Fibroblast of lung (primary cell): ENCODE results near the gene HOXC10. TPM values are rescaled to one million over a fixed set of nuclear protein-coding genes. Genes with fewer than 3 reads are reported as not detected.

Source experiments
- DNase-seq, 2 donors: peaks; one replicate each; pipeline versions ENCODE4 v3.0.0 to v3.0.0-alpha.2; 2010; ENCODE audit warnings: low read depth in 2 of 2
- H2AFZ ChIP-seq: 2 replicates; pipeline ENCODE4 v1.5.1; 2012; ENCODE audit warnings: low read length, control low read depth, inconsistent platforms
- H3K27ac ChIP-seq: 2 replicates; pipeline ENCODE4 v1.5.1; 2011; ENCODE audit warnings: low read length, control low read depth; ENCODE audit not compliant: insufficient read depth
- H3K27me3 ChIP-seq: 2 replicates; pipeline ENCODE4 v1.5.1; 2011; ENCODE audit warnings: mild to moderate bottlenecking, low read length; ENCODE audit not compliant: control insufficient read depth, insufficient read depth
- H3K36me3 ChIP-seq: 2 replicates; pipeline ENCODE4 v1.5.1; 2011; ENCODE audit warnings: low read length; ENCODE audit not compliant: control insufficient read depth, insufficient read depth
- H3K4me1 ChIP-seq: 2 replicates; pipeline ENCODE4 v1.5.1; 2011; ENCODE audit warnings: low read length; ENCODE audit not compliant: control insufficient read depth, insufficient read depth; ENCODE audit errors: extremely low read depth
- H3K4me2 ChIP-seq: 2 replicates; pipeline ENCODE4 v1.5.1; 2011; ENCODE audit warnings: low read length, control low read depth; ENCODE audit not compliant: insufficient read depth; ENCODE audit errors: extremely low read depth
- H3K4me3 ChIP-seq, 4 experiments: fragments of 200-600 bp in 1 of 4; sonication (generic) in 1 of 4; replicated peaks in 1 of 4; 2 replicates each; pipeline ENCODE4 v1.5.1; 2011 to 2016; ENCODE audit warnings: low read length in 4 of 4, low read depth in 3 of 4, mild to moderate bottlenecking in 3 of 4, control low read depth in 2 of 4, inconsistent platforms in 1 of 4, mixed read lengths in 1 of 4; ENCODE audit not compliant: insufficient read depth in 1 of 4; ENCODE audit errors: control extremely low read depth in 1 of 4
- H3K79me2 ChIP-seq: 2 replicates; pipeline ENCODE4 v1.5.1; 2012; ENCODE audit warnings: mild to moderate bottlenecking, low read length, inconsistent platforms; ENCODE audit not compliant: control insufficient read depth, insufficient read depth
- H3K9ac ChIP-seq: 2 replicates; pipeline ENCODE4 v1.5.1; 2011; ENCODE audit warnings: mild to moderate bottlenecking, low read length, control low read depth; ENCODE audit not compliant: insufficient read depth
- H3K9me3 ChIP-seq: 2 replicates; pipeline ENCODE4 v1.5.1; 2012; ENCODE audit warnings: low read depth, low read length; ENCODE audit not compliant: control insufficient read depth, insufficient read depth
- H4K20me1 ChIP-seq: 2 replicates; pipeline ENCODE4 v1.5.1; 2011; ENCODE audit warnings: low read length; ENCODE audit not compliant: control insufficient read depth, insufficient read depth; ENCODE audit errors: extremely low read depth
- EZH2 ChIP-seq: IDR thresholded peaks from 2 replicates; pipeline ENCODE4 v1.5.1; 2012; ENCODE audit warnings: low read length, control low read depth, mild to moderate bottlenecking; ENCODE audit errors: missing control alignments
- polyA plus RNA-seq, 2 donors: library from polyadenylated mRNA; depleted of rRNA in 1 of 2; stranded (reverse) in 1 of 2; unstranded in 1 of 2; fragments of >200 nt; gene quantifications; 2 replicates each; pipeline ENCODE4 v1.2.1, GENCODE V29; 2011 to 2012; ENCODE audit warnings: missing spikeins in 1 of 2
- total RNA-seq: library from RNA; depleted of rRNA; stranded (reverse); fragments of >200 nt; gene quantifications from 2 replicates; pipeline ENCODE4 v1.2.1, GENCODE V29; 2014
- TF ChIP-seq, protein P1 (sequence below), 2 donors: IDR thresholded peaks in 1 of 2; conservative IDR thresholded peaks in 1 of 2; 1 replicate in 1 of 2; 2 replicates in 1 of 2; pipeline ENCODE4 v1.5.1; 2011 to 2012; ENCODE audit warnings: low read length in 2 of 2, control low read depth in 1 of 2, inconsistent platforms in 1 of 2, low read depth in 1 of 2, mild to moderate bottlenecking in 1 of 2

The HOXC10 gene
- total and polyA plus RNA-seq, 2 donors (not counting 1 experiment from before 2014, with no cell fraction given): 0.06 TPM; not detected in 1

DNA sequence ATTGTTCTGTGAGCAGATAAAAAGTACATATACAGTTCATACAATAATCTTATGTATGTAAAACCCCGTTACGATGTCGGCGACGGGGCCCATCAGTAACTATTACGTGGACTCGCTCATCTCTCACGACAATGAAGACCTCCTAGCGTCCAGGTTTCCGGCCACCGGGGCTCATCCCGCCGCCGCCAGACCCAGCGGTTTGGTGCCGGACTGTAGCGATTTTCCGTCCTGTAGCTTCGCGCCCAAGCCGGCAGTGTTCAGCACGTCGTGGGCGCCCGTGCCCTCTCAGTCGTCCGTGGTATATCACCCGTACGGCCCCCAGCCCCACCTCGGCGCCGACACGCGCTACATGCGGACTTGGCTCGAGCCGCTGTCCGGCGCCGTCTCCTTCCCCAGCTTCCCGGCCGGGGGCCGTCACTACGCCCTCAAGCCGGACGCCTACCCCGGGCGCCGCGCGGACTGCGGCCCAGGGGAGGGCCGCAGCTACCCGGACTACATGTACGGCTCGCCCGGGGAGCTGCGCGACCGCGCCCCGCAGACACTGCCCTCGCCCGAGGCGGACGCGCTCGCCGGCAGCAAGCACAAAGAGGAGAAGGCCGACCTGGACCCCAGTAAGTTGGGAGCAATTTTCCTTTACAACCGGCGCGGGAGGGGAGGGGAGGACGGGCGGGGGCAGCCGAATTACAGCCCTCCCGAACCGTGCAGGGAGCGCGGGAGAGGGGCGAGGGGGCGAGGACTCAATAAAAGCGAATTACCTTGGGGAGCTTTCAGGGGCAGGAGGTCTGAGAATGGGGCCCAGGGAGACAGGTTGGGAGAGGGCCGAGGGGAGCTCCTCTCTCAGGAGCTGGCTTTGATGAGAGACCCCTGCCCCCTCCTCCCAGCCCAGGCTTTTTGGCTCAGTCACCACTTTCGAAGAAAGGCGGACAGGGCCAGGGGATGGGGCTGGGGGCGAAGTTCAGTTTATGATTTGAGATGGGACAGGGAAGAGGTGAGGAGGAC is 15.5 kb downstream of the HOXC10 start, which contains the start of gene HOXC9:
HOXC9 (plus strand) TSS at position 46 of the 999 bp plus-strand sequence; CDS start at position 74, 28 bp downstream.
- peak within 1 kb of the TSS; percentile 82 for H3K4me2 ChIP-seq
- no peak within 1 kb of the TSS for H3K9ac ChIP-seq
- H4K20me1 ChIP-seq: no peaks in the 10 kb centered on the region
- peaks cover 78% of the 10 kb centered on the region for H3K27me3 ChIP-seq
- no peaks in the 10 kb centered on the region for H3K9me3 ChIP-seq
- H3K79me2 ChIP-seq: no peaks in the 10 kb centered on the region
- H3K4me1 ChIP-seq: no peaks in the 10 kb centered on the region
- H3K36me3 ChIP-seq: no peaks in the 10 kb centered on the region
- TF ChIP-seq, protein P1, sequence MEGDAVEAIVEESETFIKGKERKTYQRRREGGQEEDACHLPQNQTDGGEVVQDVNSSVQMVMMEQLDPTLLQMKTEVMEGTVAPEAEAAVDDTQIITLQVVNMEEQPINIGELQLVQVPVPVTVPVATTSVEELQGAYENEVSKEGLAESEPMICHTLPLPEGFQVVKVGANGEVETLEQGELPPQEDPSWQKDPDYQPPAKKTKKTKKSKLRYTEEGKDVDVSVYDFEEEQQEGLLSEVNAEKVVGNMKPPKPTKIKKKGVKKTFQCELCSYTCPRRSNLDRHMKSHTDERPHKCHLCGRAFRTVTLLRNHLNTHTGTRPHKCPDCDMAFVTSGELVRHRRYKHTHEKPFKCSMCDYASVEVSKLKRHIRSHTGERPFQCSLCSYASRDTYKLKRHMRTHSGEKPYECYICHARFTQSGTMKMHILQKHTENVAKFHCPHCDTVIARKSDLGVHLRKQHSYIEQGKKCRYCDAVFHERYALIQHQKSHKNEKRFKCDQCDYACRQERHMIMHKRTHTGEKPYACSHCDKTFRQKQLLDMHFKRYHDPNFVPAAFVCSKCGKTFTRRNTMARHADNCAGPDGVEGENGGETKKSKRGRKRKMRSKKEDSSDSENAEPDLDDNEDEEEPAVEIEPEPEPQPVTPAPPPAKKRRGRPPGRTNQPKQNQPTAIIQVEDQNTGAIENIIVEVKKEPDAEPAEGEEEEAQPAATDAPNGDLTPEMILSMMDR (conservative IDR thresholded peaks at IDR 0.05 in 1 of 2, IDR thresholded peaks at IDR 0.05 in 1 of 2; ENCODE audit: low read depth in 1 of 2, low read length in 2 of 2): no peak
- TF ChIP-seq EZH2: peak; percentile 98
- H3K4me3 ChIP-seq: peak within 1 kb of the TSS; percentile 32 to 52 (median 43)
- H2AFZ ChIP-seq: no peak within 1 kb of the TSS
- no peak within 1 kb of the TSS for H3K27ac ChIP-seq
- no peak for DNase-seq

GRCh38 chr12:54001283-54002187 is 16.6 kb downstream of the HOXC10 start:
- H3K27ac ChIP-seq: no peak overlapping the region
- no peaks in the 10 kb centered on the region for H3K79me2 ChIP-seq
- no peak overlapping the region for H3K4me2 ChIP-seq
- H2AFZ ChIP-seq: no peak overlapping the region
- no peak for TF ChIP-seq EZH2
- TF ChIP-seq, protein P1 (conservative IDR thresholded peaks at IDR 0.05 in 1 of 2, IDR thresholded peaks at IDR 0.05 in 1 of 2; ENCODE audit: low read depth in 1 of 2, low read length in 2 of 2): no peak
- no peaks in the 10 kb centered on the region for H4K20me1 ChIP-seq
- H3K4me3 ChIP-seq: no peak overlapping the region
- H3K27me3 ChIP-seq: peaks cover 77% of the 10 kb centered on the region
- H3K9ac ChIP-seq: no peak overlapping the region
- H3K36me3 ChIP-seq: no peaks in the 10 kb centered on the region
- H3K9me3 ChIP-seq: no peaks in the 10 kb centered on the region
- no peaks in the 10 kb centered on the region for H3K4me1 ChIP-seq
- no peak for DNase-seq
